Esophagus squamous epithelium (tissue), 5 donors: Measurements from ENCODE around the gene ROCK2. TPM values are rescaled to one million over a fixed set of nuclear protein-coding genes. Genes with fewer than 3 reads are reported as not detected.

Experiments
- DNase-seq: peaks from one replicate; lab custom pipeline; 2025; lab: John Stamatoyannopoulos, UW
- H3K27ac ChIP-seq, 4 donors: fragments of 200-600 bp; sonication (generic); one replicate each; pipeline ENCODE4 v1.5.1; 2016 to 2019; ENCODE audit warnings: mild to moderate bottlenecking in 1 of 4
- H3K27me3 ChIP-seq, 4 donors: fragments of 200-600 bp; sonication (generic); 1 replicate in 3 of 4; 2 replicates in 1 of 4; pipeline versions ENCODE4 v1.5.1 to v1.6.0; 2017 to 2021; ENCODE audit warnings: antibody characterized with exemption in 1 of 4
- H3K36me3 ChIP-seq, 3 donors: fragments of 200-600 bp; sonication (generic); one replicate each; pipeline ENCODE4 v1.5.1; 2016 to 2019
- H3K4me1 ChIP-seq, 3 donors: fragments of 200-600 bp; sonication (generic); one replicate each; pipeline ENCODE4 v1.5.1; 2017 to 2019
- H3K4me3 ChIP-seq, 4 donors: fragments of 200-600 bp; sonication (generic); 1 replicate in 3 of 4; 2 replicates in 1 of 4; pipeline ENCODE4 v1.5.1; 2016 to 2019; ENCODE audit warnings: mild to moderate bottlenecking in 2 of 4, moderate library complexity in 1 of 4
- H3K9me3 ChIP-seq, 3 donors: fragments of 200-600 bp; sonication (generic); one replicate each; pipeline ENCODE4 v1.5.1; 2016 to 2019
- CTCF ChIP-seq, 6 experiments: fragments of 450-650 bp in 4 of 6; fragments of 200-600 bp in 2 of 6; sonication (generic) in 2 of 6; IDR thresholded peaks; one replicate each; pipeline ENCODE4 v1.5.1; 2016 to 2019; ENCODE audit warnings: antibody characterized with exemption in 6 of 6, mild to moderate bottlenecking in 4 of 6, moderate library complexity in 4 of 6
- POLR2A ChIP-seq, 4 donors: fragments of 450-650 bp; IDR thresholded peaks; one replicate each; pipeline ENCODE4 v1.6.1; 2017; ENCODE audit warnings: antibody characterized with exemption in 4 of 4, mild to moderate bottlenecking in 4 of 4, moderate library complexity in 3 of 4
- WGBS, 2 donors: methylation state at CpG; one replicate each; pipeline ENCODE4 v1.1.5; 2018; 5-methylcytosine and 5-hydroxymethylcytosine counted together
- intact Hi-C: fragments of 100-400 bp; cut with DNase I; formaldehyde crosslinking; loops from one replicate; pipeline ENCODE4 v1.15.0; 2022
- total RNA-seq, 4 donors: library from RNA; depleted of rRNA; stranded (reverse); fragments of >200 nt; gene quantifications; one replicate each; pipeline ENCODE4 v1.1.0, GENCODE V29; 2016
- donor health status: DM: yes; HTN: yes; CAD: no.

ROCK2 gene
- total RNA-seq, 4 donors from 2014 or later = 15.2 to 50.5 (median 21.4) TPM

DNA sequence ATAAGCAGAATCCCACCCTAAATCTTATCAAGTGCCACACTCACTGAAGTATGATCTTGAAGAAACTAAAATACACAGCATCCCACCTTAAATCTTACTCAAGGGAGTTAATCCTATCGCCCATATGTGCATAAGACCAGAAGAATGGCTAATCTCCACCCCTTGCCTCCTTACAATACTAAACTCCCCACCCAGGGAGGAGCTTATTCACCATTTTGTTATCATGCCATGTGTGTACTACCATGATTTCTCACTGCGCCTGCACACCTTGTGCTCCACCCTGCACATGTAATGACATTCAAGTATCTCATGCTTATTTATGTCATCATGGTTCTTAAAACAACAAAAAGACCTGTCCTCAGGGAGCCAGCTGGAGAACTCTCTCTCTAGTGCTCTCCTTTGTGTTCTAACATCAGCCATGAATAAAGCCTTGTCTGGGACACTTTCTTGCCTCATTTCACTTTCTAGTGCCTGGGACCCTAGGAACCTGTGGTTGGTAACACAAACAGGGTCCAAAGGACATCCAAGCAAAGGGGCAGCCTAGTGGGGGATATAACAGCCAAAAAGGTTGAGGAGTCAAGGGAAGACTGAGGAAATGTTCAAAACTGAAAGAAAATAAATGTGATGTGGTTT lies 101.8 kb downstream of the ROCK2 start:
- Histone ChIP-seq H3K36me3 (peaks cover 0 to 21% (median 0%) of the 10 kb centered on the region in 3 donors), H3K27me3 (no peaks in the 10 kb centered on the region), H3K4me3 (no peak overlapping the region), H3K27ac (no peak overlapping the region), H3K4me1 (no peaks in the 10 kb centered on the region), H3K9me3 (no peaks in the 10 kb centered on the region)
- WGBS, 2 donors = 90 to 100% methylated on average over 2 of the region's 2 CpGs
- intact Hi-C loops = no loop called here
- TF ChIP-seq POLR2A (IDR thresholded peaks at IDR 0.05) (no peak), CTCF (IDR thresholded peaks at IDR 0.05) (no peak)
- no peak for DNase-seq

DNA sequence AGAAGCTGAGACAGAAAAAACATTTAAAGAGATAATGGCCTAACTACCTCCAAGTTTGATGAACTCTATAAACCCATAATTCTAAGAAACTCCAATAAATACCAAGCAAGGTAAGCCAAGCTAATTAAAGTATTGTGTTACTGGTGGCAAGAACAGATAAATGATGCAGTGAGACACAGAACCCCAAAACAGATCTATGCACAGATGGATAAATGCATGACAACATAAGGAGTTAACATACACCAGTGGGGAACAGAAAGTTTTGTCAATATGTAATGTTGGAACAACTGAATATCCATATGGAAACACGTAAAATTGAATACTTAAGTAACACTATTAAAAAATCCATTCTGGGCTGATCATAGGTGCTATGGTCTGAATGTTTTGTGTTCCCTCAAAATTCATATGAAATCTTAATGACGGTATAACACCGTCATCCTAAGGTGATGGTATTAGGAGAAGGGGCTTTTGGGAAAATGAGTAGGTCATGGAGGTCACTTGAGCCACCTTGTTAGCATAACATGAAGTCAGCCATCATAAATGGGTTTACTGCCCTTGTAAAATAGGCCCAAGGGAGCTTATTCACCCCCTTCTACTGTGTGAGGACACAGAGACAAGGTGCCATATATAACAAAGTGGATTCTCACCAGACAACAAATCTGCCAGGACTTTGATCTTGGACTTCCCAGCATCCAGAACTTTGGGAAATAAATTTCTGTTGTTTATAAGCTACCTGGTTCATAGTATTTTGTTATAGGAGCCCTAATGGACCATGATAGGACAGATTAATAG lies 102.8 kb downstream of the ROCK2 start:
- intact Hi-C loops = no loop called here
- H3K9me3 ChIP-seq = no peaks in the 10 kb centered on the region
- no peak for DNase-seq
- H3K36me3 ChIP-seq = peaks cover 0 to 12% (median 0%) of the 10 kb centered on the region in 3 donors
- H3K27ac ChIP-seq = no peak overlapping the region
- H3K4me1 ChIP-seq = no peaks in the 10 kb centered on the region
- H3K4me3 ChIP-seq = no peak overlapping the region
- 98 to 99% methylated on average over 3 of the region's 3 CpGs for WGBS, 2 donors
- H3K27me3 ChIP-seq = no peaks in the 10 kb centered on the region
- no peak for TF ChIP-seq POLR2A (IDR thresholded peaks at IDR 0.05)
- no peak for TF ChIP-seq CTCF (IDR thresholded peaks at IDR 0.05)

DNA sequence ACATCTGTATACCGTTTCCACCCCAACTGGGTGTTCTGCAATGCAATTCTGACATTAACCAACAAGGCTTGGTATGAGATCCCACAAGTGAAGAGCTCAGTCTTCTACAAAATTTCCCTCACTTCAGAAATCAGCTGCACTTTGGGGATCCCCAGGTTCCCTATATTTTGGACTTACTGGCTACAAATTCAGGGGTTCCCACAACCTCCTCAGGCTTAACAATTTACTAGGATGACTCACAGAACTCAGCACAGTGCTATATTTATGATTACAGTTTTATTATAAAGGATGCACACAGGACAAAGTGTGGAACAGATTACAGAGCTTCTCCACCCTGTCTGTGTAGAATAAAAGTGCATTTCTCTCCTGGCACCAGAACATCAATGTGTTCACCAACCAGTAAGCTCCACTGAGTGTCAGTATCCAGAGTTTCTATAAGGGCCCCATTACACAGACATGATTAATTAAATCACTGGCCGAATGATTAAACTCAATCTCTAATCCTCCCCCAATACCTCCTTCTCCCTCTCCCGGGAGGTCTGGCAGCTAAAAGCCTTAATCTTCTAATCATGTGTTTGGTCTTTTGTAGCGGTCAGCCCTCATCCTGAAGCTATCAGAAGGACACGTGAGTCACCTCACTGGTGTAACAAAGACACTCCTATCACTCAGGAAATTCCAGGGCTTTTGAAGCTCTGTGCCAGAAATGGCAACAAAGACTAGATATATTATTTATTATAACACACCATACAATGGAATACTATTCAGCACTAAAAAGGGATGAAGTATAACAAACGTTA lies 104.6 kb downstream of the ROCK2 start:
- Histone ChIP-seq H3K27me3 (no peaks in the 10 kb centered on the region), H3K4me1 (peaks cover 0 to 8% (median 0%) of the 10 kb centered on the region in 3 donors), H3K9me3 (no peaks in the 10 kb centered on the region), H3K36me3 (peaks cover 0 to 12% (median 0%) of the 10 kb centered on the region in 3 donors), H3K27ac (no peak overlapping the region), H3K4me3 (no peak overlapping the region)
- DNase-seq = no peak
- WGBS, 2 donors = 57 to 74% methylated on average over 6 of the region's 6 CpGs
- TF ChIP-seq CTCF (IDR thresholded peaks at IDR 0.05) (no peak), POLR2A (IDR thresholded peaks at IDR 0.05) (no peak)
- intact Hi-C loops = loop anchor here (10.0 kb wide), 1 partner anchor 175 kb away; no protein-coding TSS in a partner anchor

GRCh38 chr2:11239147-11239546 lies 105.3 kb downstream of the ROCK2 start:
- no peak for DNase-seq
- Histone ChIP-seq H3K9me3 (no peaks in the 10 kb centered on the region), H3K4me1 (peaks cover 0 to 8% (median 0%) of the 10 kb centered on the region in 3 donors), H3K36me3 (peaks cover 0 to 12% (median 0%) of the 10 kb centered on the region in 3 donors), H3K27ac (no peak overlapping the region), H3K27me3 (no peaks in the 10 kb centered on the region), H3K4me3 (no peak overlapping the region)
- 96 to 97% methylated on average over 2 of the region's 2 CpGs for WGBS, 2 donors
- intact Hi-C loops = loop anchor here (10.0 kb wide), 1 partner anchor 176 kb away; no protein-coding TSS in a partner anchor
- TF ChIP-seq POLR2A (IDR thresholded peaks at IDR 0.05) (no peak), CTCF (IDR thresholded peaks at IDR 0.05) (no peak)
